GM20000 (cell line): ENCODE measurements around the gene REXO1.

Experiments
- DNase-seq: peaks from one replicate; pipeline ENCODE4 v3.0.0; 2012; ENCODE audit warnings: low spot score
- TF ChIP-seq, protein P1 (sequence below): IDR thresholded peaks from 2 replicates; pipeline ENCODE4 v1.5.1; 2012; ENCODE audit warnings: mild to moderate bottlenecking, control low read depth; ENCODE audit errors: extremely low read depth, missing control alignments

Gene REXO1

GRCh38 chr19:1791879-1792278 lies 56.4 kb downstream of the REXO1 start:
- TF ChIP-seq, protein P1, sequence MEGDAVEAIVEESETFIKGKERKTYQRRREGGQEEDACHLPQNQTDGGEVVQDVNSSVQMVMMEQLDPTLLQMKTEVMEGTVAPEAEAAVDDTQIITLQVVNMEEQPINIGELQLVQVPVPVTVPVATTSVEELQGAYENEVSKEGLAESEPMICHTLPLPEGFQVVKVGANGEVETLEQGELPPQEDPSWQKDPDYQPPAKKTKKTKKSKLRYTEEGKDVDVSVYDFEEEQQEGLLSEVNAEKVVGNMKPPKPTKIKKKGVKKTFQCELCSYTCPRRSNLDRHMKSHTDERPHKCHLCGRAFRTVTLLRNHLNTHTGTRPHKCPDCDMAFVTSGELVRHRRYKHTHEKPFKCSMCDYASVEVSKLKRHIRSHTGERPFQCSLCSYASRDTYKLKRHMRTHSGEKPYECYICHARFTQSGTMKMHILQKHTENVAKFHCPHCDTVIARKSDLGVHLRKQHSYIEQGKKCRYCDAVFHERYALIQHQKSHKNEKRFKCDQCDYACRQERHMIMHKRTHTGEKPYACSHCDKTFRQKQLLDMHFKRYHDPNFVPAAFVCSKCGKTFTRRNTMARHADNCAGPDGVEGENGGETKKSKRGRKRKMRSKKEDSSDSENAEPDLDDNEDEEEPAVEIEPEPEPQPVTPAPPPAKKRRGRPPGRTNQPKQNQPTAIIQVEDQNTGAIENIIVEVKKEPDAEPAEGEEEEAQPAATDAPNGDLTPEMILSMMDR = no peak

DNA sequence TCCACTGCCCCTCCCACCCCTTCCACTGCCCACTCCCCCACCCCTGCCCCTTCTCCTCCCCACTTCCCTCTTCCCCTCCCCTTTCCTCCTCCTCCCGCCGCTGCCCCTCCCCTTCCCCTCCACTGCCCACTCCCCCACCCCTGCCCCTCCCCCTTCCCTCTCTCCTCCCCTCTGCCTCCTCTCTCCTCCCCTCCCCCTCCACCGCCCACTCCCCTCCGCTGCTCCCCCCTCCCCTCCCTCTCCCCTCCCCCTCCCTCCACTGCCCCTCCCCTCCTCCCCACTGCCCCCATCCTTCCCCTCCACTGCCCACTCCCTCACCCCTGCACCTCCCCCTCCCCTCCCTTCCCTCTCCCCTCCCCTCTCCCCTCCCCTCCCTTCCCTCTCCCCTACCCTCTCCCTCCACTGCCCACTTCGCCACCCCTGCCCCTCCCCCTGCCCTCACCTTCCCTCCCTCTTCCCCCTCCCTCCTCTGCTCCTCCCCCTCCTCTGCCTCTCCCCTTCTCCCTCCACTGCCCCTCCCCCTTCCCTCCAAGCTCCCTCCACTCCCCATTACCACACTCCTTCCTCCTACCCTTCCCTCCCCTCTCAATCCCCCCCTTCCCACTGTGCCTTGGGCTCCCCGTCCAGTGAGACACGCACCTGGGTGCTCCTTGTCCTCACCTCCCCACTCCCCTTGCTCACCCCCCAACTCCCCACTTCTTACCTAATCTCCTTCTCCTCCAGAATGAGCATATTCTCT lies 58.1 kb downstream of the REXO1 start:
- TF ChIP-seq, protein P1 = no peak
- DNase-seq = no peak

More at GRCh38 chr19:1791879-1792278, 56.4 kb downstream of the REXO1 start:
- DNase-seq = no peak

GRCh38 chr19:1789261-1790041 lies 58.8 kb downstream of the REXO1 start:
- no peak for DNase-seq
- TF ChIP-seq, protein P1 = no peak

- TF ChIP-seq, protein P1 = no peak
- no peak for DNase-seq
Measured at GRCh38 chr19:1787116-1787515, 61.2 kb downstream of the REXO1 start.

DNA sequence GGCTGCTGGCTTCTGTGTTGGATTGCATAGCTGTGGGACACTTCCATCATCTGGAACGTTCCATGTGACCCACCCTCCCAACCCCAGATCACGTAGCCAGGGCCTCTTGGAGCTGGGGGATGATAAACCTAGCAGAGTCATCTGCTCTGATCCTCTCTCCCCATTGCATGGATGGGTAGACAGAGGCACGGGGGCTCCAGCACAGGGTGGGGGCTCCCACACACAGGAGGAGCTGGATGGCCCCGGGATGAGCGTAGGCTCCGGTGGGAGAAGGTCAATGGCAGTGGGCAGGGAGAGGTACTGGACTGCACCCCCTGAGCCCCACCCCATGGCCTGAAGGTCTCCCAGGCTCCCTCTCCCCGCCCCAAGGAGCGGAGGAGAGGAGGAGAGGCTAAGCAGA lies 61.6 kb downstream of the REXO1 start:
- TF ChIP-seq, protein P1 = no peak
- no peak for DNase-seq

GRCh38 chr19:1785310-1785709 lies 63.0 kb downstream of the REXO1 start:
- no peak for DNase-seq
- TF ChIP-seq, protein P1 = no peak

DNA sequence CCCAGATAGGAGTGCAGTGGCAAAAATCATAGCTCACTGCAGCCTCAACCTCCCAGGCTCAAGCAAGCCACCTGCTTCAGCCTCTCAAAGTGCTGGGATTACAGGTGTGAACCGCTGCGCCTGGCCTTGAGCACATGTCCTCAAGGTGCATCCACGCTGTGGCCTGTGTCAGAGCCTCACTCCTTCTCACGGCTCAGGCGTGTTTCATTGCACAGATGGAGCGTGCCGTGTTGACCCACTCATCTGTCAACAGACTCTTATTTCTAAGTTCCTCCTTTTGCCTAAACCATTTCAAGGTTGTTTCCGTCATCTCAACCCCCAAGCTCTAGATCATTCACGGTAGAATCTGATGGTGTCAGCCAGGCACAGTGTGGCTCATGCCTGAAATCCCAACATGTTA lies 64.4 kb downstream of the REXO1 start:
- TF ChIP-seq, protein P1 = no peak
- DNase-seq = no peak
